Kidney (tissue), 14 donors: ENCODE results near the gene TPK1. TPM values are rescaled to one million over a fixed set of nuclear protein-coding genes. Genes with fewer than 3 reads are reported as not detected.
A peak's percentile ranks its signal among the peaks of the same experiment; 100 is the strongest.

Experiments
- DNase-seq, 5 donors: peaks; one replicate each; pipeline ENCODE4 v3.0.0-alpha.2; 2013 to 2020
- FAIRE-seq: peaks from 2 replicates; lab custom pipeline; 2012; peaks lifted over from hg19 to GRCh38; lab: Jason Lieb, UNC
- H3K27ac ChIP-seq, 2 donors: one replicate each; pipeline ENCODE4 v1.7.0; 2013; ENCODE audit warnings: low read depth in 2 of 2, low read length in 2 of 2, inconsistent platforms in 1 of 2
- H3K27me3 ChIP-seq: one replicate; pipeline ENCODE4 v1.7.1; 2013; ENCODE audit warnings: low read length, inconsistent platforms; ENCODE audit not compliant: control insufficient read depth, insufficient read depth
- H3K36me3 ChIP-seq, 3 donors: one replicate each; pipeline versions ENCODE4 v1.7.0 to v1.7.1; 2013; ENCODE audit warnings: low read length in 3 of 3, control low read depth in 1 of 3, inconsistent platforms in 1 of 3; ENCODE audit not compliant: insufficient read depth in 3 of 3, control insufficient read depth in 2 of 3
- H3K4me1 ChIP-seq, 3 donors: one replicate each; pipeline versions ENCODE4 v1.7.0 to v1.7.1; 2013; ENCODE audit warnings: low read length in 3 of 3, inconsistent platforms in 1 of 3, low read depth in 1 of 3; ENCODE audit not compliant: control insufficient read depth in 2 of 3, insufficient read depth in 2 of 3
- H3K4me3 ChIP-seq, 3 donors: one replicate each; pipeline versions ENCODE4 v1.7.0 to v1.8.1; 2013; ENCODE audit warnings: low read length in 3 of 3, control low read depth in 1 of 3, inconsistent platforms in 1 of 3
- H3K9ac ChIP-seq, 3 donors: one replicate each; pipeline versions ENCODE4 v1.7.0 to v1.7.1; 2013; ENCODE audit warnings: low read length in 3 of 3, control low read depth in 1 of 3, inconsistent platforms in 1 of 3
- H3K9me3 ChIP-seq, 3 donors: one replicate each; pipeline versions ENCODE4 v1.7.0 to v1.7.1; 2013; ENCODE audit warnings: low read length in 3 of 3, control low read depth in 1 of 3, inconsistent platforms in 1 of 3; ENCODE audit not compliant: control insufficient read depth in 2 of 3, insufficient read depth in 1 of 3
- intact Hi-C: fragments of 100-400 bp; cut with DNase I; formaldehyde crosslinking; loops from one replicate; pipeline ENCODE4 v1.11.1; 2022
- polyA plus RNA-seq: library from polyadenylated mRNA; stranded (reverse); fragments of 350-450 nt; fragmentation: Illumina TruSeq; extraction: RNeasy Lipid Tissue Mini Kit (QIAGEN cat#74804); gene quantifications from one replicate; pipeline ENCODE4 v1.2.3, GENCODE V29; 2014; ENCODE audit warnings: low read depth, low replicate concordance; ENCODE audit not compliant: insufficient read depth
- total RNA-seq: library from RNA; stranded (reverse); fragmentation: NEBNext Ultra II Directional; extraction: Animal tissue kit (Norgen Biotek cat#: 25700); gene quantifications from one replicate; pipeline ENCODE4 v1.2.1, GENCODE V29; 2021
- TF ChIP-seq, protein P1 (sequence below): IDR thresholded peaks from 3 replicates; pipeline ENCODE4 v1.5.1; 2012; ENCODE audit warnings: mild to moderate bottlenecking, moderate library complexity, borderline replicate concordance; ENCODE audit not compliant: insufficient read depth; ENCODE audit errors: extremely low read depth
- donor health status: control.
- donor health status: control.
- donor health status: control.
- donor health status: control.
- donor health status: control.
- donor health status: DM: yes; HTN: yes; CAD: no.
- donor health status: Normal renal cell carcinoma (clear cell type).

The TPK1 gene
- total and polyA plus RNA-seq, 2 donors from 2014 or later = 5.3 to 15.5 TPM

DNA sequence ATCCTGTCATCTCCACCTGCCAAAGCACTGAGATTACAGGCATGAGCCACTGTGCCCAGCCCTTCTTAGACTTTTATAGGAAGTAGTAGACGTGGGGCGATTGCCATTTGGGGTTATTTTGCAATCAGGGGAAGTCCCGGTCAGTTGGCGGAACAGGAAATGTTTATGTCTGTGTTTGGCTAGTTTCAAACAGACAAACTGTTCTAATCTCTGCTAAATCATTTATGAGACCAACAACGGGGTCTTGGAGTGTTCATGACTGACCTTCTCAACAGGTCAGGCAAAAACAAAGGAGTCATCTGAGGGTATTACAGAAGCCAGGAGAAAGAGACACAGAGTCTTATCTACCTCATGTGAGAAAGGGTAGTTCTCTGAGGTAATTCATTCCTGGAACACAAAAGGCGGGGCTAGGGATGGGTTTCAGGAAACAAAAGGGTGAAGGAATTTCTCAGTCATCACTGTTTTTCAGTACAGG, 6.6 kb upstream of the TPK1 start:
- Histone ChIP-seq H3K27me3 (no peaks in the 10 kb centered on the region), H3K9me3 (peaks cover 0 to 5% (median 0%) of the 10 kb centered on the region in 3 donors), H3K9ac (no peak overlapping the region), H3K4me1 (no peaks in the 10 kb centered on the region), H3K4me3 (no peak overlapping the region), H3K27ac (no peak overlapping the region), H3K36me3 (no peaks in the 10 kb centered on the region)
- TF ChIP-seq, protein P1, sequence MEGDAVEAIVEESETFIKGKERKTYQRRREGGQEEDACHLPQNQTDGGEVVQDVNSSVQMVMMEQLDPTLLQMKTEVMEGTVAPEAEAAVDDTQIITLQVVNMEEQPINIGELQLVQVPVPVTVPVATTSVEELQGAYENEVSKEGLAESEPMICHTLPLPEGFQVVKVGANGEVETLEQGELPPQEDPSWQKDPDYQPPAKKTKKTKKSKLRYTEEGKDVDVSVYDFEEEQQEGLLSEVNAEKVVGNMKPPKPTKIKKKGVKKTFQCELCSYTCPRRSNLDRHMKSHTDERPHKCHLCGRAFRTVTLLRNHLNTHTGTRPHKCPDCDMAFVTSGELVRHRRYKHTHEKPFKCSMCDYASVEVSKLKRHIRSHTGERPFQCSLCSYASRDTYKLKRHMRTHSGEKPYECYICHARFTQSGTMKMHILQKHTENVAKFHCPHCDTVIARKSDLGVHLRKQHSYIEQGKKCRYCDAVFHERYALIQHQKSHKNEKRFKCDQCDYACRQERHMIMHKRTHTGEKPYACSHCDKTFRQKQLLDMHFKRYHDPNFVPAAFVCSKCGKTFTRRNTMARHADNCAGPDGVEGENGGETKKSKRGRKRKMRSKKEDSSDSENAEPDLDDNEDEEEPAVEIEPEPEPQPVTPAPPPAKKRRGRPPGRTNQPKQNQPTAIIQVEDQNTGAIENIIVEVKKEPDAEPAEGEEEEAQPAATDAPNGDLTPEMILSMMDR = no peak
- intact Hi-C loops = no loop called here
- FAIRE-seq (no peak), DNase-seq (no peak)

DNA sequence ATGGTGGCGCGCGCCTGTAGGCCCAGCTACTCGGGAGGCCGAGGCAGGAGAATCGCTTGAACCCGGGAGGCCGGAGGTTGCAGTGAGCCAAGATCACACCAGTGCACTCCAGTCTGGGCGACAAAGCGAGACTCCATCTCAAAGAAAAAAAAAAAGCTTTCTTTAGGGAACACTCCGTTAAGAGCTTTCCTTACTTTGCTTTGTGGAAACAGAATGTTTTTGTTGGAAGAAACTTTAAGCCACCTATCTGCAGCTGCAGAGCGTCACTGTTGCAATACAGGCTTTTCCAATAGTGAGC, 641 bp upstream of the TPK1 start:
- Histone ChIP-seq H3K9ac (no peak overlapping the region), H3K27ac (peak overlapping the region in 1 of 2 donors; percentile 90), H3K4me1 (peaks cover 0 to 6% (median 0%) of the 10 kb centered on the region in 3 donors), H3K4me3 (peak overlapping the region in 1 of 3 donors; percentile 85), H3K27me3 (no peaks in the 10 kb centered on the region), H3K9me3 (peaks cover 0 to 5% (median 0%) of the 10 kb centered on the region in 3 donors), H3K36me3 (no peaks in the 10 kb centered on the region)
- no peak for DNase-seq
- no peak for FAIRE-seq
- intact Hi-C loops = no loop called here
- TF ChIP-seq, protein P1 = no peak

DNA sequence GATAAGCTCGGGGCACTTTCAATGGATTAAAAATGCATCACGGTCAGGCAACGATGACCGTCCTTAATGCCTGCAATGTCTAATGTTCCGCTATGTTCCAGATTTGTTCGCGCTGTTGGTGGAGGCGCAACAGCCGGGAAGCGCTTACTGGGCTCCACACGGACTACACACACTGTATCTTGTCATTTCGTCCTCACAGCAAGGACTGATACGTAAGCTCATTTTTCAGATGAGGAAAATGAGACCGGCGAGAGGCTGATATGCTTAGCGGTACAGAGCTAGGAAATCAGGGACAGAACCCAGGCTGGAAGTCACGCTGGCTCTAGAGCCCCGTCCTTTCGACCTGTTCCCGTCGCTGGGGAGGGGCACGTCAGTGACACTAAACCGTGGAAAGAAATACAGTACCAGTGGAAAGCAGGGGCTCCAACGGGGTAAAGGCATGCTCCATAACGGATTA, 670 bp downstream of the TPK1 start:
- peak; percentile 71 to 84 (median 75) for DNase-seq
- H3K27me3 ChIP-seq = no peaks in the 10 kb centered on the region
- H3K9me3 ChIP-seq = peaks cover 0 to 5% (median 0%) of the 10 kb centered on the region in 3 donors
- peak overlapping the region; percentile 85 to 97 (median 95) for H3K4me3 ChIP-seq
- TF ChIP-seq, protein P1 = no peak
- no peak for FAIRE-seq
- H3K27ac ChIP-seq = peak overlapping the region; percentile 90 to 96
- peaks cover 0 to 6% (median 0%) of the 10 kb centered on the region in 3 donors for H3K4me1 ChIP-seq
- no peaks in the 10 kb centered on the region for H3K36me3 ChIP-seq
- intact Hi-C loops = no loop called here
- peak overlapping the region; percentile 91 to 96 (median 93) for H3K9ac ChIP-seq
